GM19463 (cell line): ENCODE data around the gene FTCD.
"Not testable (repeated sequence)": the region's sequence is repeated elsewhere in the genome, so short reads cannot be mapped to it uniquely, and the experiment has no call there.

Experiments used
- ATAC-seq: cut with Tn5 transposase; IDR thresholded peaks from one replicate; pipeline ENCODE4 v1.9.1; 2021; ENCODE audit warnings: mild to moderate bottlenecking, moderate library complexity; ENCODE audit not compliant: unreplicated experiment

Gene FTCD

DNA sequence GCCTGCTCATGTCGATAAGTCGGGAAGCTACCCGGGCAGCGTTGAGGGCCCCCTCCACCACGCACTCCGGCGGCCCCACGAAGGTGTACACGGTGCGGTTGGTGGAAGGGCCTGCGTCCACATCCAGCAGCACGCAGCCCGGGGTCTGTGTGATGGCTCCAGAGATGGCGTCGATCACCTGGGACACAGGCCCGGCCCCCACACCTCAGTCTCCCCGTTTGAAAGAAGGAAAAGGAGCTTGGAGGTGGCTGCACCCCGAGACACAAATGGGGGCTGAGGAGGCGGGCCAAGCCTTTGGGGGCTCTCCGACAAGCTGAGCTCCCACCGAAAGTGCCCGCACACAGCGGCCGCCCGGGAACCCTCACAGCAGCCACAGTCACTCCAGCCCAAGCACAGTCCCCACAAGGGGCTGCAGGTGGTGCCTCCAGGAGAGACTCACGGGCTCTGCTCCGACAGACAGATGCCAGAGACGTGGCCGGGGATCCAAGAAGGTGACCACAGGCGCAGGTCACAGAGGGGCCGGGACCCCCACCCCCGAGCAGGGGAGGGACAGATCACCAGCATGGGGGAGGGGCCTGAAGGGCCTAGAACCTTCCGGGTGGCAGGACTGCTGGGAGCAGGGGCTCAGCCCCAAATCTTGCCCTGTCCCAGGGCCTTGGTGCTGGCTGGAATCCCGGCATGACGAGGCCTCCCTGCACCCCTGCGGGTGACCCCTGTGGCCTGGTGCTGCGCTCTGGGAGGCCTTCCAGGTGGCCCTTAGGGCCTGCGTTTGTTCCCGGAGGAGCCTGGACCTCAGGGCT, 1.0 kb downstream of the FTCD start:
- no peak for ATAC-seq

DNA sequence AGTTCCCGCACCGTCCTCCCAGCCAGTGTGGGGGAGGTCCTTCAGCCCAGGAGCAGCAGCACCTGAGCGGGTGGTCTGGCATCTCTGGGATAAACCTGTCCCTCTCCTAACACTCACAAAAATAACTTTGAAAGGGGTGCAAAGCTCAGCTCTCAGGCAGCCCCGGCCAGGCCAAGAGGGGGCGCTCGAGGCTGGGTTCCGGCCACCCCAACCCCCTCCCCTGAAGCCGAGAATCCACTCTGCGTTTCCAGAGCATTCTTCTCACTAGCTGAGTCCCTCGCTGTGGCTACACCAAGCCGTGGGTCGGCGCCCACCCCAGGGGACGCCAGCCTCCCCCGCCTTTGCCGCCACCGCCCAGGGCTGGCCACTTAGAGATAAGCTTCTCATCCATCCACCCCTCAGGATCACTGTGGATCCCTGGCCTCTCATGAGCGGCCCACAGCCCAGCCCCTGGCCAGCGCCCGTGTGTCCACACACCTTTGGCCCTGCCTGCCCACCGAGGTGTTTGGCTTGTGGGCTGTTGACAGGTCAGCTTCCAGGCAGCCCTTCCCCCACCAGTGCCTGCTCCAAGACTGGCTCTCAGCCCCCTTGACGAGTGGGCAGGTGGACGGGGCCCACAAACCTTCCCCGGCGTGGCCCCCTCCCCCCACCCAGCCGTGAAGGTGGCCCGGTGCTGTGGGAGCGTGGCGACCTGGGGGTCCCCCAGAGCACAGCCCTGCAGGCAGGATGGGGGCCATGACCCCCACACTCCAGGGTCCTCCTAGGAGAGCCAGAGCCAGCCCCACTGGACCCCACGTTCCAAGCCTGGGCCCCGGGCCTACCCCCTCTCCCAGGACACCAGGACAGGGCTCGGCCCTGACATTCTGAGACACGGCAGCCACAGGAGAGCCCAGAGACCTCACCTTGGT, 1.9 kb downstream of the FTCD start:
- no peak for ATAC-seq

DNA sequence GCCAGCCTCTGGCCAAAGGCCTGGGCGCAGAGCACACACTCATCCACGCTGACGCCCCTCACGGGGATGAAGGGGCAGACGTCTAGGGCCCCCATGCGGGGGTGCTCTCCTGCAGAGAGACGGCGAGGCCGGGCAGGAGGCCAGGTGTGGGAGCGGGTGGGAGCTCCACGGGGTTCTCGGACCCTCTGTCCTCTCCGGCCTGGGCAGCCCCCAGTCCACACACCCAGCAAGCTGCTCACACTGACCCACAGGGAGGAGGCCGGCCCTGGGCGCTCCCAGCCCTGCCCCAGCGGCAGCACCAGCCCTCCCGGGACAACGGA, 2.5 kb downstream of the FTCD start:
- no peak for ATAC-seq

DNA sequence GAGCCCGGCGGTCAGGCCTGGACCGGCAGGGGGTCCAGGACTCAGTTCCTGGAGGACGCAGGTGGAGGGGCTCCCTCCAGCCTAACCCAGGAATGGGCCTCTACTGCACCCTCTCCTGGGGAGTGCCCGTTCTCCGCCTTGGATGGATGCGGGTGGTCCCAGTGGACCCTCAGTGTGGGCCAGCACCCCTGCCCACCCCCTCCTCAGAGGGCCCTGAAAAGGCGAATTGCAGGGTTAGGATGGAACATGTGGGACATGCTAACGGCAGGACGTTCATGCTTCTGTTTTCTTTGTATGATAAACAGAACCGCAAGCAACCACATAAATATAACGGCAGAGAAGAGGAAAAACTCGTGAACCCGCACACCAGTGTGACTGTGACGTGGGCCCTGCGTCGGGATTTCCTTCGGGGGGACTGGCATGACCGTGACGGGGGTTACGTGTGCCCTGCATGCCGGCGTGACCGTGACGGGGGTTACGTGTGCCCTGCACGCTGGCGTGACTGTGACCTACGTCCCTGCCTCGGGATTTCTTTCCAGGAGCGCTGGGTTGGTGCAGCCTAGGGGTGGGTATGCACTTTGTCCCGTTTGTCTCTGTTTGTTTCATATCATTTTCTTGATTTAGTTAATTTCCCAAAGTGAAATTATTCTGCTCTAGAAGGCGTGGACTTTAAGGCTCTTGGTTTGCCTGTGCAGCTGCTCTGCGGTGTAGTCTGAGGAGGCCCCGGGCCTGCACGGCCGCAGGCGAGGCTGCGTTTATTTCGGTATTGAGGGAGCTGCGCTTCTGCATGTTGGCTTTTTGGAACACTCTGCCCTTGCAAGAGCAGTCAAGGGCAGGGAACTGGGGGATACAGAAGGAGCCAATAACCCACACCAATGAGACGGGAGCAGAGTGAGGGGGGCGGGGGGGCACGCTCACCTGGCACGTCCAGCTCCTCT, 3.1 kb downstream of the FTCD start:
- no peak for ATAC-seq

DNA sequence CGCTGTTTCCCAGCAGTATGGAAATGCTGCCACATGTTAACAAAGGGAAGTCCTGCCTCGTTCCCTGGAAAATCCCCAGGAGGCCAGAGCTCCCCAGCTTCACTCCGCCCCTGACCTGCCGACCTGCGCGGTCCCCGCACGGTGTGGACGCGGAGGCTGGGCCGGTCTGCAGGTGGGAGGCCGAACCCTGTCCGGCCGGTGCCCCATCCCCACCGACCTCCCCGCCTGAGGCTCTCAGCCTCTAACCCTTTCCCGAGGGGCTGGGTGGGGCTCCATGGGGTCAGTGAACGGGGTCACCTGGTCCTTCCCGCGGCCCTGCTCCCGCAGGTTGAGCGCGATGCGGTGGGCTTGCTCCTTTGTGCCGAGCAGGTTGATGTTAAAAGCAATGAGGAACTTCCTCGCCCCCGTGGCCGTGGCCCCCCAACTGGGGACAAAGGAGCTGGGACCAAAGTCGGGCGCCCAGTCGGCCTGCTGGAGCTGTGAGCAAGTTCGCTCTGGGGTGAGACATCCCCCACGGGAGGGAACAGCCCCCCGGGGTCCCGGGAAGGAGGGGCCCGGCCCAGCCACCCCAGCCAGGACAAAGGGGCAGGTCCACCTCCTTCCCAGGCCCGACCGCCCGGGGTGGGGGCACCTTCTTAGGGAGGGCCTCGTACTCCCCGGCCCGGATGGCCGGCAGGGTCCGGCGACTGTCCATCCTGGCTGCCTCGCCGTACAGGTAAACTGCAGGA, 4.0 kb downstream of the FTCD start:
- ATAC-seq = no peak

DNA sequence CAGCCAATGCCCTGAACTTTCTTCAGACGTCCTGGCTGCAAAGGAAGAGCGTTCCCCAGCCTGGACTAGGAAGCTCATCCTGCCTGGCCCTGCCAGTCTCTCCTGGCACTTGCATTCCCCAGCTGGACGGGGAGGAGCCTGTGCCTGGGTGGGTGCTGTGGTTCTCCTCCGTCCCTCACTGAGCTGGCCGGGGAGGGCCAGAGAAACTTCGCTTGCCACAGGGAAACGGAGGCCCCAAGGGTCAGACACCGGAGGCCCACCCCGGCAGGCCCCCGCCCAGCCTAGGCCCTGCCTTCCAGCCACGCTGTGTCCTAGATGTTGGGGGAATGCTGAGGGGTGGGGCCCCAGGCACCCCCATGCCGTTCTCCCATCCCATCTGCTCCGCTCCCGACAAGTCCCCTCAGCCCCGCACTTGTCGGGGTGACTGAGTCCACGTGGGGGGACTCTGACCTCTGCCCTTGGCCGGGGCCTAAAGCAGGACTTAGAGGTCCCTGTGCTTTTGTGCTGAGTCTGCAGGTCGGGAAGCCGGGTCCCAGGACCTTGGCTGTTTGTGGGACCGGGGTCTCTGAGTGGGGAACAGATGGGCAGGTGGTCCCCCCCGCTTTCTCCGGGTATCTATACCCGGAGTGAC, 4.8 kb downstream of the FTCD start:
- ATAC-seq = no peak

DNA sequence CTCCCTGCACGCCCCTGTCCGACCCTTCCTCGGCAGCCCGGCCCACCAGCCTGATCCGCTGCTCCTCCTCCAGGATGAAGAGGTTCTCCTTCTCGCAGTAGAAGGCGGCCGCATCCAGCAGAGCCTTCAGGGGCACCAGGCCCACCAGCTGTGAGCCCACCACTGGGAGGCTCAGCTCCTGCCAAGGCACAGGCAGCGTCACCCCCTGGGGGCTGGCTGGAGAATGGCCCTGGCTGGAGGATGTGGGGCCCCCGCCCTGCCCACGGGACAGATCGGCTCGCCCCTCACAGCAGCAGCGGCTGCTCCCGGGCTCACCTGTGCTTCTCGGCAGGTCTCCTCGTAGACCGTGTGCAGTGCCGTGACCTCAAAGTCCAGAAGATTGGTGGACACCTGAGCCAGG, 5.3 kb downstream of the FTCD start:
- no peak for ATAC-seq

DNA sequence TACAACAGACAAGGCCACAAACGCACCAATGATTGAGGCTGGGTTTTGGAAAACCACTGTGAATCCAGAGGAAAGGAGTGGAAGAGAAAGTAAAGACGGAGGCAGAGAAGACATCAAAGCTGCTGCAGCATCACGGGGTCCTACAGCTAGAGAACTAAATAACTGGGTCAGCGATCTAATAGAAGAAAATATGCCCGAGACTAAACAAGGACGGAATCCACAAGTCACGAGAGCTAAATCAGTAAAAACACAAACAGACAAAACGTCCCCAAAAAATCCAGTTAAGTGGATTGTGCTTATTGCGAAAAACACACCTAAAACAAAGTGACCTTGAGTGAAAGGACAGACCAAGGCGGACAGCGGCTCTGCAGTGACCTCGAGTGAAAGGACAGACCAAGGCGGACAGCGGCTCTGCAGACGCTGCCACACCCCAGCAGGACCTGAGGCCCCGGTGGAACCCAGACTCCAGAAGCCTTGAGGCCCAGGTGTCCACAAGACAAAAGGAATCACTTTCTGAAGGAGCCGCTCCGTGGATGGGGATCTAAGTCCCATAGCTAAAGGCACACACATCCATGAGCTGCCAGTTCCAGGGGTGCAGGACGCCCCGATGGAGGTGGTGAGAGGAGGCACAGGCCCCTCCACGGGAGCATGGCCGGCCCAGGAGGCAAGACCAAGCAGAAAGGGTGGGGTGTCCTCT, 6.0 kb downstream of the FTCD start:
- ATAC-seq = no peak

DNA sequence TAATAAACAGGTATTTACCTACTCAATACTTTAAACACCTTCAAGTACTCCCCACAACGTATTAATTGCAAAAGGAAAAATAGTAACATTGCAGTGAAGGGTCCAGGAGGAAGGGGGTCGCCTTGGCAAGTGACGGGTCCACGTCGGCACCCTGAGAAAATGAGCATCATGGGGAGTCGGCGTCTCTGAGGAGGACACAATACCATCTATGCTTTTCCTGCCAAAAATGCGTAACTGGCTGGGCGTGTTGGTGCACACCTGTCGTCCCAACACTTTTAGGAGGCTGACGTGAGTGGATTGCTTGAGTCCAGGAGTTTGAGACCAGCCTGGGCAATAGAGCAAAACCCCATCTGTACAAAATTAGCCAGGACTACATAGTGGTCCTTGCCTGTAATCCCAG, 7.3 kb downstream of the FTCD start:
- no peak for ATAC-seq

DNA sequence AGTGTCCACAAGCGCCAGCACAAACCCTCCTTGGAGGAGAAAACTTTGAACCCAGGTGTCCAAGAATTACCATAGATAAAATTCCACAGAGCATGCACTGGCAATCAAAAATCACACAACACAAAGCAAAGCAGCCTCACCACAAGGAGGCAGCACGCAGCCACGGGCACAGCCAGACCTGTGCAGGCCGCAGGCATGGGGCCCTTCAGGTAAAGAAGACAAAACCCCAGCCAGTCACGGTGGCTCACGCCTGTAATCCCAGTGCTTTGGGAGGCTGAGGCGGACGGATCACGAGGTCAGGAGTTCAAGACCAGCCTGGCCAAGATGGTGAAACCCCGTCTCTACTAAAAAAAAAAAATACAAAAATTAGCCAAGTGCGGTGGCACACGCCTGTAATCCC, 8.0 kb downstream of the FTCD start:
- not testable (repeated sequence) for ATAC-seq

DNA sequence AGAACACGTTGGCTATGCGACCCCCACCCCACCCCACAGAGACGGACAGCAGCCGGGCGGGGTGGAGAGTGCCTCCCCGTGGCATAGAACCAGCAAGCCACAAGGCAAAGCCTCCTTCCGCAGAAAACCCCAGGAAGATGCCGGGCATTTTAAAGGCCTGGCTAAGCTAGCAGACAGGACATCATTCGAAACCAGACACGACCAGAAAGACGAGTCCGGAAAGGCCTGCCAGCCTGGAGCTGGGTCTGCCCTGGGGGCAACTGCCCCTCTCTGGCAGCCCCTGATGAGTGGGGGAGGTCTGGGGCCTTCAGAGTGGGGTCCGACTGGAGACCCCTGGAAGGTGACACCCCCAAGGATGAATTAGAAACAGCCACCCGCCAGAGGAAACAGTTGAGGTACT, 8.5 kb downstream of the FTCD start:
- no peak for ATAC-seq

DNA sequence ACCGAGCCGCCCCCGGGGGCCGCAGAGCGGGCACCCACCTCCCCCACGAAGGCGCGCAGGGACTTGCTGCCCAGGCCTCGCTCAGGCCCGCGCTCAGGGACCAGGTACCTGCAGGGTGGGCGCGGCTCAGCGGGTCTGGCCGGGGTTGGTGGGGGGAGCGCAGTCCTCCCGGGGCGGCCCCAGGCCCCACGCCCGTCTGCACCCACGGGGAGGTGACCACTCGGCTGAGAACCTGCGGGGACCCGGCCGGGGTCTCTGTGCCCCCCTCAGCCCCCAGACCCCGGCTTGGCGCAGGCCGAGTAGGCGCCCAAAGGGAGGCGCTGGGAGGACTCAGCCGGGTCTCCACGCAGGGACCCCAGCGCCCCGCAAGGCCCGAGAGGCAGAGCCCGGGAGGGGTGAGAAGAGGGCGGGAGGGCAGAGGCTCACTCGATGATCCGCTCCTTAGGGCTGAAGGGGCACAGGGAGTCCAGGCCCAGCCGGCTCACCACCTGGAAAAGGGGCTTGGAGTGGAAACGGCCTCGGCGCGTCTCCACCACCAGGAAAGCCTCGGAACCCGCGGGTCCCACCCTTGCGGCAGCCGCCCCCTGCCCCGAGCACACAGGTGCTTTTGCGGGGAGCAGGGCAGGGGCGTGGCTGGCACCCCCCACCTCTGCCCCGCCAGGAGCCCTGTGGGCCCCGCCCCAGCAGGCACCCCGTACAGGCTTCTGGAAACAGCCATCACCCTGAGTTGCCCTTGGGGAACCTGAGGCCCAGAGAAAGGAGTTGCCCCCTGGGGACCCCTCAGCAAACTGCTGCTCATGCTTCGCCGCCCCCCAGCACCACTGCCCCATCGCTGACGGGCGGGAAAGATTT, 9.3 kb downstream of the FTCD start:
- ATAC-seq = no peak

DNA sequence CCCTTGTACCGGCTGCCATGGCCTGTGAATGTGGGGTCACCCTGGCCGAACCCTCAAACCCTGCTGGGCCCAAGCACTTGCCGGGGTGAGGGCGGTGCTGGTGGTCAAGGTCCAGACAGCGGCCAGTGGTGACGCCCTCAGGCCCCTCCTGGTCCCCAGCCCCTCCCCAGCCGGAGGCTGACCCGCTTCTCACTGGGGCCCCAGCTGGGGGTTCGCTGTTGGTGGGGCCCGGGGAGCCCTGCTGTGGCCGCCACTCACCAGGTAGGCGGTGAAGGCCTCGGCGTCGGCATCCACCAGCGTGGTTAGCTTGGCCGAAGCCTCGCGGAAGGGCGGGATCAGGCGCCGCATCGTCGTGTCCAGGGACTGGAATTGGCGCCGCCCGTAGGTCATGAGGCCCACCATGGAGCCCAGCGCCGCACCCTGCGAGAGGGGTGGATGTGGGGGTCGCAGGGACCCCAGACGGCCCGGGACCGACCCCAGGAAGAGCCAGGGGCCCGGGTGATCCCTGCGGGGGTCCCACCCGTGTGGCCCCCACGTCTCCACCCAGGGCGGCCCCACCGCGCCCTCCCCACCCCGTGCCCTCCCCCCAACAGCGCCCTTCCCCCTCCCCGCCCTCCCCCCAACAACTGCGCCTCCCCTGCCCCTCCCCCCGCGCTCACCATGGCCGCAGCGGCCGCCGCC, 10.1 kb downstream of the FTCD start:
- no peak for ATAC-seq

DNA sequence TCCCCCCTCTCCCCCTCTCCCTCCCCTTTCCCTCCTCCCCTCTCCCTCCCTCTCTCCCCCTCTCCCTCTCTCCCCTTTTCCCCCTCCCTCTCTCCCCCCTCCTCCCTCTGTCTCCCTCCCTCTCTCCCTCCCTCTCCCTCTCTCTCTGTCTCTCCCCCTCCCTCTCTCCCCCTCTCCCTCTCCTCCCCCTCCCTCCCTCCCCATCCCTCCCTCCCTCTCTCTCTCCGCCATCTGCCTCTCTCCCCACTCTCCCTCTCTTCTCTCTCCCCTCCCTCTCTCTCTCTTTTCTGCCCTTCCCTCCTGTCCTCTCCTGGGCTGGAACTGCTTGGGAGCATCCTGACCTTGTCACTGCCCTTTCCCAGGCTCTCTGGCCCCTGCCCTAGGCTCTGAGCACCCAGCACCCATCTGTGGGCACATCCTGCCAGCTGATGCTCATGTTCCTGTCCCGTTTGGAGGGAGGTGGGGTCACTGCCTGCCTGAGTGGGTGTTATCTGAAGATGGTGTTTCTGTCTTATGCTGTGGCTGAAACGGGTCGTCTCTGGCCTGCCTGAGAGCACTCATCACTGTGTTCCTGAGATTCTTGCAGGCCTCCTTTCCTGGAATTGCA, 10.8 kb downstream of the FTCD start:
- ATAC-seq = no peak

DNA sequence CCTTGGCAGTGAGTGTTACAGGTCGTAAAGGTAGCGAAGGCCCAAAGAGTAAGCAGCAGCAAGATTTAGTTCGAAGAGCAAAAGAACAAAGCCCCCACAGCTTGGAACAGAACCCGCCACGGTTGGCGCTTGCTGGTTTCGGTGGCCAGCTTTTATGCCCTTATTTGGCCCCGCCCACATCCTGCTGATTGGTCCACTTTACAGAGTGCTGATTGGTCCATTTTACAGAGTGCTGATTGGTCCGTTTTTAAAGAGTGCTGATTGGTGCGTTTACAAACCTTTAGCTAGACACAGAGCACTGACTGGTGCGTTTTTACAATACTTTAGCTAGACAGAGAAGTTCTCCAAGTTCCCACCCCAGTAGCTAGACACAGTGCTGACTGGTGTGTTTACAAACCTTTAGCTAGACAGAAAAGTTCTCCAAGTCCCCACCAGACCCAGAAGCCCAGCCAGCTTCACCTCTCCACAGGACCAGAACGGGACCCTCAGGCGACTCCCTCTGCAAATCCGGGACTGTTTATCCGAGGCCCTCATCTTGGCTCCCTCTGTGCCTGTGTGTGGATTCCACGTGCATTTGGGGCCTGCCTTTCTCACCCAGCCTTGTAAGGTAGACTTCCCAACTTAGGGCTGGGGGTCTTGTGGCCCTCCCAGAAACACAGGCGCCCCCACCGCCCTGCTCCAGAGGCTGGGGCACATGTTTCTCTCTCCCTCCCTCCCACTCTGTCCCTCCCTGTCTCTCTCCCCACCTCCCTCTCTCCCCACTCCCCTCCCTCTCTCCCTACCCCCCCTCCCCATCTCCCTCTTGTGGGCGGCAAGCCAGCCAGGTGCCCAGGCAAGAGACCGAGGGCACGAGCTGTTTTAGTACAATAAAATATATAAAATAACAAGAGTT, 12.6 kb downstream of the FTCD start:
- ATAC-seq = no peak

DNA sequence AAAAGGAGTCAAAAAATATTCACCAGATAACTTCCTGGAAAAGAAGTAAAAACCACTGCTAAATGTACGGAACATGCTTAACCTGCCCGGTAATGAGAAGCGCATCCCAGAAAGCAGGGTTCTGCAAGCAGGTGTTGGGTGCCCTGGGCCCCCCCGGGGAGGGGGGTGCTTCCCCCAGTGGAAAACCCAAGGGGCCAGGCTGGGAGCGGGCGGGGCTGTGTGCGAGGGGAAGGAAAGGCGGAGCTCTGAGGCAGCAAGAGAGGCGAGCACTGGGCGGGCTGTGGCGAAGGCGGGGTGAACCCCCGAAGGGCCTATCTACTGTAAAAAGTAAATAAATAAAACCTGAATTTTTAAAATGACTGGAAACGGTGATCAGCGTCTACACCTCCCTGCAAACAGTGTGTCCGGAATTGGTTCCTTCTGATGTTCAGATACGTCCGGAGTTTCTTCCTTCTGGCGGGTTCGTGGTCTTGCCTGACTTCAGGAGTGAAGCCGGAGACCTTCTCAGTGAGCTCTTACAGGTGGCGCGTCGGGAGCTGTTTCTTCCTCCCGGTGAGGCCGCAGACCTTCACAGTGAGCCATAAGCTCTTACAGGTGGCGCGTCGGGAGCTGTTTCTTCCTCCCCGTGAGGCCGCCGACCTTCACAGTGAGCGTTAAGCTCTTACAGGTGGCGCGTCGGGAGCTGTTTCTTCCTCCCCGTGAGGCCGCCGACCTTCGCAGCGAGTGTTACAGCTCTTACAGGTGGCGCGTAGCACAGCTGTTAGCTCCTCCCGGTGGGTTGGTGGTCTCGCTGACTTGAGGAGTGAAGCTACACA, 13.4 kb downstream of the FTCD start:
- ATAC-seq = no peak
